Measurements from ENCODE around the gene KIF18A.

- no peak for TF ChIP-seq CTCF (IDR thresholded peaks at IDR 0.05)
- no peak for TF ChIP-seq ATF2 (CRISPR knock-in tag; IDR thresholded peaks at IDR 0.05; ENCODE audit: borderline replicate concordance, low read depth)
- no peak for TF ChIP-seq CREM (CRISPR knock-in tag; IDR thresholded peaks at IDR 0.05)
These were observed 6.8 kb upstream of the KIF18A start for GRCh38 chr11:28114731-28115130.
